ENCODE measurements around the gene ALG13. TPM values are rescaled to one million over a fixed set of nuclear protein-coding genes. Genes with fewer than 3 reads are reported as not detected.
"Not testable (repeated sequence)": the region's sequence is repeated elsewhere in the genome, so short reads cannot be mapped to it uniquely, and the experiment has no call there.

ALG13 gene
- total and polyA plus RNA-seq, 12 donors: 17.3 to 36.6 (median 21.6) TPM

GRCh38 chrX:111778591-111778990 is 97.6 kb downstream of the ALG13 start:
- Histone ChIP-seq H3K9me3 (no peaks in the 10 kb centered on the region), H3K27ac (no peak overlapping the region), H3K4me3 (no peak overlapping the region), H3K4me1 (no peaks in the 10 kb centered on the region), H3K36me3 (no peaks in the 10 kb centered on the region), H3K27me3 (peaks cover 0 to 28% (median 0%) of the 10 kb centered on the region in 7 donors)
- intact Hi-C loops (cut with DNase I): no loop called here
- no peak for DNase-seq
- no peak for TF ChIP-seq CTCF (IDR thresholded peaks at IDR 0.05)
- no peak for ATAC-seq
- 84 to 86% methylated on average over 1 of the region's 1 CpG for WGBS, 2 donors

- TF ChIP-seq CTCF (IDR thresholded peaks at IDR 0.05): no peak
- intact Hi-C loops (cut with DNase I): no loop called here
- DNase-seq: no peak
- H3K4me1 ChIP-seq: no peaks in the 10 kb centered on the region
- H3K27me3 ChIP-seq: peaks cover 0 to 28% (median 0%) of the 10 kb centered on the region in 7 donors
- ATAC-seq: no peak
- H3K9me3 ChIP-seq: no peaks in the 10 kb centered on the region
- H3K36me3 ChIP-seq: no peaks in the 10 kb centered on the region
- no peak overlapping the region for H3K4me3 ChIP-seq
- no peak overlapping the region for H3K27ac ChIP-seq
Measured at GRCh38 chrX:111779582-111779981, 98.6 kb downstream of the ALG13 start.

DNA sequence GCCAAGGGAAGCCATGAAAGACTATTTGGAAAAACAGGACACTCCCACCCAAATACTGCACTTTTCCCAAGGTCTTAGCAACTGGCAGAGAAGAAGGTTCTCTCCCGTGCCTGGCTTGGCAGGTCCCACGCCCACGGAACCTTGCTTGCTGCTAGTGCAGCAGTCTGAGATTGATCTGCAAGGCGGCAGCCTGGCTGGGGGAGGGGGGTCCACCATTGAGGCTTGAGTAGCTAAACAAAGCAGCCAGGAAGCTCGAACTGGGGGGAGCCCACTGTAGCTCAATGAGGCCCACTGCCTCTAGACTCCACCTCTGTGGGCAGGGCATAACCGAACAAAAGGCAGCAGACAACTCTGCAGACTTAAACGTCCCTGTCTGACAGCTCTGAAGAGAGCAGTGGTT is 103.7 kb downstream of the ALG13 start:
- ATAC-seq (no peak), DNase-seq (no peak)
- H3K4me3 ChIP-seq: no peak overlapping the region
- no peak for TF ChIP-seq CTCF (IDR thresholded peaks at IDR 0.05)
- H3K36me3 ChIP-seq: no peaks in the 10 kb centered on the region
- intact Hi-C loops (cut with DNase I): no loop called here
- peaks cover 0 to 11% (median 0%) of the 10 kb centered on the region in 7 donors for H3K27me3 ChIP-seq
- H3K9me3 ChIP-seq: peaks cover 0 to 40% (median 3%) of the 10 kb centered on the region in 11 donors
- 80 to 85% methylated on average over 7 of the region's 7 CpGs for WGBS, 2 donors
- no peaks in the 10 kb centered on the region for H3K4me1 ChIP-seq
- no peak overlapping the region for H3K27ac ChIP-seq

GRCh38 chrX:111790054-111790453 is 109.1 kb downstream of the ALG13 start:
- peaks cover 0 to 59% (median 4%) of the 10 kb centered on the region in 11 donors for H3K9me3 ChIP-seq
- H3K4me3 ChIP-seq; intact Hi-C loops (cut with DNase I); DNase-seq; H3K36me3 ChIP-seq; ATAC-seq; H3K27ac ChIP-seq; H3K4me1 ChIP-seq; H3K27me3 ChIP-seq: not testable (repeated sequence)
- 92 to 100% methylated on average over 1 of the region's 1 CpG for WGBS, 2 donors

Other genes starting within 250 kb of the ALG13 start
- not detected for gene SERTM2, start 169.5 kb upstream of the ALG13 start, total RNA-seq
- gene SERTM2, start 169.5 kb upstream of the ALG13 start, polyA plus RNA-seq: not detected
- not detected for gene TRPC5OS, start 195.0 kb downstream of the ALG13 start, total RNA-seq
- gene TRPC5OS, start 195.0 kb downstream of the ALG13 start, polyA plus RNA-seq: not detected

All from heart right ventricle (tissue), 16 donors.